Body of pancreas (tissue), 4 donors: ENCODE measurements around the gene ARHGAP15. TPM values are rescaled to one million over a fixed set of nuclear protein-coding genes. Genes with fewer than 3 reads are reported as not detected.

Experiments
- ATAC-seq: fragments of 150-250 bp; one replicate; pipeline ENCODE4 v1.9.1; 2016
- DNase-seq, 4 donors: peaks; one replicate each; pipeline ENCODE4 v3.0.0-alpha.2; 2019
- H3K27ac ChIP-seq, 4 donors: fragments of 200-600 bp; sonication (generic); 1 replicate in 3 of 4; 2 replicates in 1 of 4; pipeline versions ENCODE4 v1.5.1 to v1.6.1; 2016 to 2019; ENCODE audit warnings: mild to moderate bottlenecking in 1 of 4, mixed read lengths in 1 of 4, moderate library complexity in 1 of 4
- H3K27me3 ChIP-seq, 2 donors: fragments of 200-600 bp; sonication (generic); one replicate each; pipeline ENCODE4 v1.6.0; 2016; ENCODE audit warnings: mild to moderate bottlenecking in 1 of 2
- H3K36me3 ChIP-seq, 2 donors: fragments of 200-600 bp; sonication (generic); replicated peaks in 1 of 2; 2 replicates each; pipeline ENCODE4 v1.5.1; 2016; ENCODE audit warnings: low read depth in 2 of 2; ENCODE audit not compliant: insufficient read depth in 1 of 2
- H3K4me1 ChIP-seq: fragments of 200-600 bp; sonication (generic); one replicate; pipeline ENCODE4 v1.6.0; 2016
- H3K4me3 ChIP-seq, 2 donors: fragments of 200-600 bp; sonication (generic); 1 replicate in 1 of 2; 2 replicates in 1 of 2; pipeline ENCODE4 v1.5.1; 2016 to 2019
- H3K9me3 ChIP-seq, 3 donors: fragments of 200-600 bp; sonication (generic); 1 replicate in 2 of 3; 2 replicates in 1 of 3; pipeline ENCODE4 v1.5.1; 2016
- CTCF ChIP-seq, 7 experiments: fragments of 450-650 bp in 4 of 7; fragments of 200-600 bp in 3 of 7; sonication (generic) in 3 of 7; IDR thresholded peaks; one replicate each; pipeline ENCODE4 v1.5.1; 2016 to 2019; ENCODE audit warnings: antibody characterized with exemption in 7 of 7
- POLR2A ChIP-seq, 3 donors: fragments of 450-650 bp; IDR thresholded peaks; one replicate each; pipeline ENCODE4 v1.6.1; 2016; ENCODE audit warnings: antibody characterized with exemption in 3 of 3, mild to moderate bottlenecking in 2 of 3
- WGBS, 2 donors: methylation state at CpG; one replicate each; pipeline ENCODE4 v1.1.5; 2017; 5-methylcytosine and 5-hydroxymethylcytosine counted together
- intact Hi-C: fragments of 100-400 bp; cut with DNase I; formaldehyde crosslinking; loops from one replicate; pipeline ENCODE4 v1.15.1; 2023
- total RNA-seq, 2 donors: library from RNA; depleted of rRNA; stranded (reverse); fragments of >200 nt; gene quantifications; one replicate each; pipeline ENCODE4 v1.1.0, GENCODE V29; 2016

The ARHGAP15 gene
- total RNA-seq, 2 donors from 2014 or later, result 1.3 TPM; not detected in 1

- Histone ChIP-seq H3K9me3 (no peaks in the 10 kb centered on the region), H3K4me3 (no peak overlapping the region), H3K27me3 (no peaks in the 10 kb centered on the region), H3K27ac (no peak overlapping the region), H3K4me1 (peaks cover 12% of the 10 kb centered on the region), H3K36me3 (no peaks in the 10 kb centered on the region)
- TF ChIP-seq CTCF (IDR thresholded peaks at IDR 0.05), result no peak
- no peak for TF ChIP-seq POLR2A (IDR thresholded peaks at IDR 0.05)
- 87 to 92% methylated on average over 4 of the region's 4 CpGs for WGBS, 2 donors
- DNase-seq (no peak), ATAC-seq (no peak)
- intact Hi-C loops, result no loop called here
Observed at GRCh38 chr2:143710196-143710595, 581.0 kb downstream of the ARHGAP15 start.

GRCh38 chr2:143710879-143711278 is 581.7 kb downstream of the ARHGAP15 start:
- WGBS, 2 donors, result 89 to 96% methylated on average over 2 of the region's 2 CpGs
- no peaks in the 10 kb centered on the region for H3K9me3 ChIP-seq
- no peaks in the 10 kb centered on the region for H3K36me3 ChIP-seq
- H3K4me1 ChIP-seq, result peaks cover 9% of the 10 kb centered on the region
- no peak overlapping the region for H3K27ac ChIP-seq
- H3K4me3 ChIP-seq, result no peak overlapping the region
- TF ChIP-seq POLR2A (IDR thresholded peaks at IDR 0.05) (no peak), CTCF (IDR thresholded peaks at IDR 0.05) (no peak)
- DNase-seq (no peak), ATAC-seq (no peak)
- no peaks in the 10 kb centered on the region for H3K27me3 ChIP-seq
- intact Hi-C loops, result no loop called here

- Histone ChIP-seq H3K9me3 (no peaks in the 10 kb centered on the region), H3K27me3 (no peaks in the 10 kb centered on the region), H3K36me3 (no peaks in the 10 kb centered on the region), H3K4me3 (no peak overlapping the region), H3K4me1 (peaks cover 9% of the 10 kb centered on the region), H3K27ac (no peak overlapping the region)
- ATAC-seq (no peak), DNase-seq (no peak)
- intact Hi-C loops, result no loop called here
- TF ChIP-seq CTCF (IDR thresholded peaks at IDR 0.05) (no peak), POLR2A (IDR thresholded peaks at IDR 0.05) (no peak)
- 15 to 32% methylated on average over 1 of the region's 1 CpG for WGBS, 2 donors
Observed at GRCh38 chr2:143716522-143716921, 587.3 kb downstream of the ARHGAP15 start.

- TF ChIP-seq CTCF (IDR thresholded peaks at IDR 0.05) (no peak), POLR2A (IDR thresholded peaks at IDR 0.05) (no peak)
- H3K4me3 ChIP-seq, result no peak overlapping the region
- no peaks in the 10 kb centered on the region for H3K9me3 ChIP-seq
- 20 to 25% methylated on average over 6 of the region's 6 CpGs for WGBS, 2 donors
- DNase-seq (peak; percentile 11 to 27 (median 14)), ATAC-seq (peak; percentile 30)
- no peaks in the 10 kb centered on the region for H3K27me3 ChIP-seq
- peaks cover 9% of the 10 kb centered on the region for H3K4me1 ChIP-seq
- no peak overlapping the region for H3K27ac ChIP-seq
- intact Hi-C loops, result no loop called here
- H3K36me3 ChIP-seq, result no peaks in the 10 kb centered on the region
Observed at GRCh38 chr2:143717053-143717452, 587.8 kb downstream of the ARHGAP15 start.

- no peak overlapping the region for H3K27ac ChIP-seq
- no peak for TF ChIP-seq POLR2A (IDR thresholded peaks at IDR 0.05)
- no peaks in the 10 kb centered on the region for H3K9me3 ChIP-seq
- peaks cover 9% of the 10 kb centered on the region for H3K4me1 ChIP-seq
- ATAC-seq (no peak), DNase-seq (no peak)
- no peaks in the 10 kb centered on the region for H3K27me3 ChIP-seq
- intact Hi-C loops, result no loop called here
- no peak overlapping the region for H3K4me3 ChIP-seq
- no peaks in the 10 kb centered on the region for H3K36me3 ChIP-seq
- WGBS, 2 donors, result 61 to 63% methylated on average over 10 of the region's 10 CpGs
Observed at GRCh38 chr2:143717536-143718168, 588.4 kb downstream of the ARHGAP15 start.
